Bronchial epithelial cell (primary cell): ENCODE results near the gene TAAR9. TPM values are rescaled to one million over a fixed set of nuclear protein-coding genes. Genes with fewer than 3 reads are reported as not detected.
A peak's percentile ranks its signal among the peaks of the same experiment; 100 is the strongest.

Experiments used
- DNase-seq: peaks from one replicate; pipeline ENCODE4 v3.0.0-alpha.2; 2010; ENCODE audit warnings: low read depth
- FAIRE-seq: peaks from 2 replicates; lab custom pipeline; 2011; peaks lifted over from hg19 to GRCh38; lab: Jason Lieb, UNC
- H3K27me3 ChIP-seq: 2 replicates; pipeline ENCODE4 v1.5.1; 2011; ENCODE audit warnings: low read length; ENCODE audit not compliant: control insufficient read depth, insufficient read depth
- H3K36me3 ChIP-seq: 2 replicates; pipeline ENCODE4 v1.5.1; 2011; ENCODE audit warnings: low read length; ENCODE audit not compliant: control insufficient read depth, insufficient read depth
- H3K4me3 ChIP-seq: 2 replicates; pipeline ENCODE4 v1.5.1; 2011; ENCODE audit warnings: mild to moderate bottlenecking, low read depth, low read length, control low read depth
- total RNA-seq: library from RNA; depleted of rRNA; stranded (reverse); fragments of >200 nt; gene quantifications from 2 replicates; pipeline ENCODE4 v1.2.1, GENCODE V29; 2014
- TF ChIP-seq, protein P1 (sequence below): IDR thresholded peaks from 2 replicates; pipeline ENCODE4 v1.5.1; 2011; ENCODE audit warnings: mild to moderate bottlenecking, moderate library complexity, low read length, control low read depth, inconsistent platforms; ENCODE audit not compliant: insufficient read depth, severe bottlenecking

TAAR9 gene
- total RNA-seq, 1 donor from 2014 or later, result not detected

DNA sequence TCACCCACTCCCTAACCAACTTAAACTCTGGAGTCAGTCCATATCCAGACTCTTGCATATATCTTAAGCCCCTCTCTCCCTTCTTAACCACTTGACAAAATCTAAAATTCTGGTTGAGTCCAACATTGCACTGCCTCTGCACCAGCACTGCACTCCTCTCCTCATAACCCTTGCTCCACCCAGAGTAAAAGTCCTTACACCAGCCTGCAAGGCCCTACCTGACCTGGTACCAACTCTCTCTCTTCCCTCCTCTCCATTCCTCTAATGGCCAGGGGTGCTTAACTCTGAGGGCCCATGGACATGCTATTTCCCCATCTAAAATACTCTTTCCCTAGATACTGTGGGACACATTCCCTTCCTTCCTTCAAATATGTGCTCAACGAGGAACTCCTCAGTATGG is 46.2 kb upstream of the TAAR9 start:
- DNase-seq (no peak), FAIRE-seq (no peak)
- Histone ChIP-seq H3K27me3 (no peaks in the 10 kb centered on the region), H3K36me3 (peaks cover 6% of the 10 kb centered on the region), H3K4me3 (no peak overlapping the region)
- TF ChIP-seq, protein P1, sequence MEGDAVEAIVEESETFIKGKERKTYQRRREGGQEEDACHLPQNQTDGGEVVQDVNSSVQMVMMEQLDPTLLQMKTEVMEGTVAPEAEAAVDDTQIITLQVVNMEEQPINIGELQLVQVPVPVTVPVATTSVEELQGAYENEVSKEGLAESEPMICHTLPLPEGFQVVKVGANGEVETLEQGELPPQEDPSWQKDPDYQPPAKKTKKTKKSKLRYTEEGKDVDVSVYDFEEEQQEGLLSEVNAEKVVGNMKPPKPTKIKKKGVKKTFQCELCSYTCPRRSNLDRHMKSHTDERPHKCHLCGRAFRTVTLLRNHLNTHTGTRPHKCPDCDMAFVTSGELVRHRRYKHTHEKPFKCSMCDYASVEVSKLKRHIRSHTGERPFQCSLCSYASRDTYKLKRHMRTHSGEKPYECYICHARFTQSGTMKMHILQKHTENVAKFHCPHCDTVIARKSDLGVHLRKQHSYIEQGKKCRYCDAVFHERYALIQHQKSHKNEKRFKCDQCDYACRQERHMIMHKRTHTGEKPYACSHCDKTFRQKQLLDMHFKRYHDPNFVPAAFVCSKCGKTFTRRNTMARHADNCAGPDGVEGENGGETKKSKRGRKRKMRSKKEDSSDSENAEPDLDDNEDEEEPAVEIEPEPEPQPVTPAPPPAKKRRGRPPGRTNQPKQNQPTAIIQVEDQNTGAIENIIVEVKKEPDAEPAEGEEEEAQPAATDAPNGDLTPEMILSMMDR, result no peak

DNA sequence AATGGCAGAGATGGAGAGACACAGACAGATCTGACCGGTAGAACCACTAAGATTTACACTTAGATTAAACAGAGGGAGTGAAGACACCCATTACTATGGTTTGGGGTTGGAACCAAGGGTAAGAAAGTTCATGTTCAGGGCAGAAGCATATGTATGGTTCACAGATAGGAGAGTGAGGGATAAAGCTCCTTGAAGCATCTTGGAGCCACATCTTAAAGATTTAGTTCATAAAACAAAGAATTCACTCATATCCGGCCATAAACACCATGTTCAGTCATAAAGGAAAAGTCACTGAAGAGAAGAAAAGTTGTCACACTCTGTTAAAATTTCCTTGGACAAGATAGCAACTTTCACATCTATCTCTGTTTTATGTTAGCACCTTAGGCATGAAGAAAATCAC is 43.1 kb upstream of the TAAR9 start:
- Histone ChIP-seq H3K36me3 (peaks cover 5% of the 10 kb centered on the region), H3K4me3 (no peak overlapping the region), H3K27me3 (no peaks in the 10 kb centered on the region)
- TF ChIP-seq, protein P1, result no peak
- FAIRE-seq, result no peak
- DNase-seq, result no peak

DNA sequence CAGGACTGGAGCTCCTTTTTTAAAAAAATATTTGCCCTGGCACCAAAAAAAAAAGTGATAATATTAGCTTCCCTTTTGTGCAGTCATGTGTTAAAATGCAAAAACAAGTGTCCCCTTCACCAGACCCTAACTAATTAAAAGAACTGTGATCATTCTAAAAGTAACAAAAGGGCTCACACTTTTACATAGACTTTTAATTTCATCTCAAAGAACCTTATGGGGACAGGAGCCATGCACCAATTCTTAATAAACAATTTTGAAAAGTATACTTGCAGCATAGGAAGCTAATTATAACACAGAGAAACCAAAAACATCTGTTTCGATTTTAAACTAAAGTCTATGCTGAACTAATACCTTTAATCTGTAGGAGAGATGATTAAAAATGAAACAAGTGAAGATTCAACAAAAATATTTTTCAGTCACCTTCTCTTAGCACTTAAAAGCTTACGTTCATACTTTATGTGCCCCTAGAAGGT is 42.4 kb upstream of the TAAR9 start:
- Histone ChIP-seq H3K27me3 (no peaks in the 10 kb centered on the region), H3K36me3 (peaks cover 3% of the 10 kb centered on the region), H3K4me3 (no peak overlapping the region)
- FAIRE-seq, result no peak
- TF ChIP-seq, protein P1, result no peak
- no peak for DNase-seq

DNA sequence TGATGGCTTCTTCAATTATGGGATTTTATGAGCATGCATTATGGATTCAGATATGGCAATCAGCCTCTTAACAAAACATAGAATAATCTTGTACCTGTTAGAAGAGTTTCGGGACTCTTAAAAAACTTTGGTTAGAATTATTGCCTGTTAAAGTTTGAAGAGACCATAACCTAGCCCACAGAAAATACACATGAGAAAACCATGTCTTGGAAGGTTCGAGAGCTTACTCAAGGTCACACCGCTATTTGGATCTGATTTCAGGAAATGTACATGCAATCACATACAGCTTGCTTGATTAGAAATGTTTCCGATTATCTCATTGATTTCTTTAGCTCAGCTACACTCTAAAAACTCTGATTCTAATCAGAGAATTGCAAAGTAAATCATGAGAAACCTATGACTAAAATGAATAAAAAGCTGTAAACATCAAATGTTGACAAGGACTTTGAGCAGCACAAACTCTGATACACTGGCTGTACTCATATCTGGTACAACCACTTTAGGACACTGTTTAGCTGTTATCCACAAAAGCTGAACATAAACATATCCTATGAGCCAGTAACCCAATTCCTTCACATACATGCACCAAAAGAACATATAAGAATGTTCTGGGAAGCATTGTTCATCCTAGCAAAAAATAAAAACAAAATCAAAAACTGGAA is 41.4 kb upstream of the TAAR9 start:
- Histone ChIP-seq H3K36me3 (peaks cover 5% of the 10 kb centered on the region), H3K27me3 (no peaks in the 10 kb centered on the region), H3K4me3 (no peak overlapping the region)
- FAIRE-seq (no peak), DNase-seq (no peak)
- TF ChIP-seq, protein P1, result no peak

DNA sequence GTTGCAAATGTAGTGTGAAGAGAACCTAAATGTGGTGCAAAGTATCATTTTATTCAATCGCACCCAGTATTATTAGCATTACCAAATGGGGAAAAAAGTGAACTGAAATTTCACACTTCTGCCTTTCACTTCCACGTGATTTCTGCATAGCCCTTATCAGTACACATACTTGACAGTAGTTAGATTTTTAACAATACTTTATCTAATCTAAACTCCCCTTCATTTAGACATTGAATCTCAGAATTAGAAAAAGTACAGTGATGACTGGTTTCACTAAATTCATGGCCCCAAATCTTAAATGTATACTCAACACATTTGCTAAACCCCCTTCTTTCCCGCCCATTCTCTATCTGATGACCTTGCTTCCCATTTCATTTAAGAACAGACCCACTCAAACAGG is 39.4 kb upstream of the TAAR9 start:
- DNase-seq (no peak), FAIRE-seq (no peak)
- TF ChIP-seq, protein P1, result no peak
- H3K4me3 ChIP-seq, result no peak overlapping the region
- no peaks in the 10 kb centered on the region for H3K27me3 ChIP-seq
- peaks cover 8% of the 10 kb centered on the region for H3K36me3 ChIP-seq

DNA sequence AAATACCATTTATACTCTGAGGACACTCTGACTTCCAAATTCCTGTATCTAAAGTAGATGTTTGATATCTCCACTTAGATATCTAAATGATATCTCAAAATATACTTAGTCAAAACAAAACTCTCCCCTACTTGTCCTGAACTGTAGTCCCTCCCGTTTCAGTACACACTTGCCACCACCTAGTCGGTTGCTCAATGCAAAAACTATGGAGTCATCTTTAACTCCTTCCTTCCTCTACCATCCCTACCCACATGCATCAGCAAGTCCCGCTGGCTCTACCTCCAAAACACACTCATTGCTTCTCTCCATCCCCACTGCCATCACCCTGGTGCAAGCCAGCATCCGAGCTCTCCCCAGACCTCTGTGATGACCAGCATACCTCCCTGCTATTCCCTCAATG is 38.3 kb upstream of the TAAR9 start:
- FAIRE-seq (peak; percentile 36), DNase-seq (peak; percentile 62)
- Histone ChIP-seq H3K36me3 (peaks cover 7% of the 10 kb centered on the region), H3K4me3 (no peak overlapping the region), H3K27me3 (no peaks in the 10 kb centered on the region)
- TF ChIP-seq, protein P1, result no peak
